HL-60 (cell line): ENCODE measurements around the gene HESX1.

Experiments used
- DNase-seq, 2 experiments: peaks; one replicate each; pipeline ENCODE4 v3.0.0-alpha.2; 2010 to 2020; ENCODE audit warnings: low read depth in 1 of 2, low spot score in 1 of 2
- H3K27ac ChIP-seq: fragments of 250-450 bp; sonication (Bioruptor Pico); replicated peaks from 2 replicates; pipeline ENCODE4 v1.5.1; 2020; ENCODE audit warnings: mild to moderate bottlenecking, moderate library complexity
- H3K27me3 ChIP-seq: fragments of 250-450 bp; sonication (Bioruptor Pico); 2 replicates; pipeline ENCODE4 v1.5.1; 2021; ENCODE audit warnings: mild to moderate bottlenecking, moderate library complexity; ENCODE audit not compliant: insufficient read depth, poor library complexity, severe bottlenecking
- H3K4me3 ChIP-seq: replicated peaks from 2 replicates; pipeline ENCODE4 v1.5.1; 2011; ENCODE audit warnings: mild to moderate bottlenecking, control low read depth, low read length; ENCODE audit not compliant: insufficient read depth
- GABPA ChIP-seq: IDR thresholded peaks from 2 replicates; pipeline ENCODE4 v1.6.1; 2012; ENCODE audit warnings: low read depth
- POLR2AphosphoS5 ChIP-seq: IDR thresholded peaks from 2 replicates; pipeline ENCODE4 v1.6.1; 2012; ENCODE audit warnings: low read depth
- REST ChIP-seq: IDR thresholded peaks from 2 replicates; pipeline ENCODE4 v1.6.1; 2012; ENCODE audit warnings: low read depth; ENCODE audit not compliant: insufficient replicate concordance
- SPI1 ChIP-seq: IDR thresholded peaks from 2 replicates; pipeline ENCODE4 v1.6.1; 2012; ENCODE audit warnings: low read depth, mild to moderate bottlenecking, borderline replicate concordance
- TF ChIP-seq, protein P1 (sequence below): IDR thresholded peaks from one replicate; pipeline ENCODE4 v1.5.1; 2011; ENCODE audit warnings: low read length, control low read depth, inconsistent platforms; ENCODE audit not compliant: insufficient read depth

The HESX1 gene

DNA sequence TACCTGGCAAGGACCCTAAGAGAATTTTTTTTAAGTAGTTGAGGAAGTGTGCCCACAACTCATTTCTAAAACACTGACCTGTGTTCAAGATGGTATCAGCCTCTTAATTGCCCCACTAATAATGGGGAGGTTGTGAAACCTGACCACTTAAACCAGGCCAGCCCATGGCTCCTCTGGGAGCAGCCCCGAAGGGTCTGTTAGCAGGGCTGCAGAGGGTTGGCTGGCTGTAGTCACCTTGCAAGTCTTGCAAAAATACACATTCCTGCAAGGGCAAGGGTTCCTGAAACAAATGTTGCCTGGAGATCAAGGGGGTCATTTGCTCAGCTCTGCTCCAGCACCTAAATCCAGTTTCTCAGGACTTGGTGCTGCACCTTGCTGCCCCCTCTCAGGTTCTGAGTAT is 37.9 kb downstream of the HESX1 start:
- DNase-seq, result no peak
- no peak overlapping the region for H3K4me3 ChIP-seq

DNA sequence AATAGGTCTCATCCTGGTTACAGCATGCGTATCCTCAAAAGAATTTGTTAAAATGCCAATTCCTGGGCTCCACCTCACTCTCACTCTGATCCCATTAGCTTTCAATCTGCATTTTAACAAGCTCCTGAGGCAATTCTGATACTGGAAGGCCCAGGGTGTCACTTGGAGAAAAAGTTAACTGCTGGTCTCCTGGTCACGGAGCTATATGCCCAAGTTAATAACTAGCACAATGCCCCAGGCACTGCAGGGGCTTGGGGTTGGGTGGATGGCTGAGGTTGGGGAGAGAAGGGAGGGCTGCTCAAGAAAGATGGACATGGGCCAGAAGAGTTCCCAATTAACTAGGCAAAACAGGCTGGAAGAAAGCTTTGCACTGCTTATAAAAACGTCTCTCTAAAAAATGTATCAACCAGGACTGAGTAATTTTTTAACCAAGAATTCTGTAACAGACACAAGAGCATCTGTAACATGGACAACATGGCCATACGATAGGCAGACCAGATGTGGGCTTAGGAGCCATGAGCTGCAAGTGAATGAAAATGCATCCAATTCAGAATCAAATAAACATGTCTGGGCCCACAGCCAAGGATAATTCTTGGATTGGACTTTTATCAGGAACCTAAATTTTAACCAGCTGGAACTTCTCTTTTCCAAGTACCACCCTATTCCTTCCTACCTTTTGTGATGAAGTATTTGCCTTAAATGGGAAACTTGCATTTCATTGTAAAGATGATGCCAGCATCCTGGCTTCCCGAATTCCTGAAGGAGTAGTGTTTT is 38.8 kb downstream of the HESX1 start:
- TF ChIP-seq GABPA (no peak), POLR2AphosphoS5 (no peak), SPI1 (no peak), REST (no peak)
- TF ChIP-seq, protein P1, sequence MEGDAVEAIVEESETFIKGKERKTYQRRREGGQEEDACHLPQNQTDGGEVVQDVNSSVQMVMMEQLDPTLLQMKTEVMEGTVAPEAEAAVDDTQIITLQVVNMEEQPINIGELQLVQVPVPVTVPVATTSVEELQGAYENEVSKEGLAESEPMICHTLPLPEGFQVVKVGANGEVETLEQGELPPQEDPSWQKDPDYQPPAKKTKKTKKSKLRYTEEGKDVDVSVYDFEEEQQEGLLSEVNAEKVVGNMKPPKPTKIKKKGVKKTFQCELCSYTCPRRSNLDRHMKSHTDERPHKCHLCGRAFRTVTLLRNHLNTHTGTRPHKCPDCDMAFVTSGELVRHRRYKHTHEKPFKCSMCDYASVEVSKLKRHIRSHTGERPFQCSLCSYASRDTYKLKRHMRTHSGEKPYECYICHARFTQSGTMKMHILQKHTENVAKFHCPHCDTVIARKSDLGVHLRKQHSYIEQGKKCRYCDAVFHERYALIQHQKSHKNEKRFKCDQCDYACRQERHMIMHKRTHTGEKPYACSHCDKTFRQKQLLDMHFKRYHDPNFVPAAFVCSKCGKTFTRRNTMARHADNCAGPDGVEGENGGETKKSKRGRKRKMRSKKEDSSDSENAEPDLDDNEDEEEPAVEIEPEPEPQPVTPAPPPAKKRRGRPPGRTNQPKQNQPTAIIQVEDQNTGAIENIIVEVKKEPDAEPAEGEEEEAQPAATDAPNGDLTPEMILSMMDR, result no peak
- no peak for DNase-seq
- no peak overlapping the region for H3K4me3 ChIP-seq

More for the DNA sequence above, 37.9 kb downstream of the HESX1 start:
- Histone ChIP-seq H3K27ac (no peak overlapping the region), H3K27me3 (peaks cover 31% of the 10 kb centered on the region)
- TF ChIP-seq POLR2AphosphoS5 (no peak), SPI1 (no peak)
- TF ChIP-seq, protein P1, result no peak

GRCh38 chr3:57160076-57160764 is 39.6 kb downstream of the HESX1 start:
- no peak for DNase-seq
- peaks cover 21% of the 10 kb centered on the region for H3K27me3 ChIP-seq
- TF ChIP-seq REST (no peak), SPI1 (no peak), POLR2AphosphoS5 (no peak), GABPA (no peak)
- TF ChIP-seq, protein P1, result no peak

More for the DNA sequence above, 38.8 kb downstream of the HESX1 start:
- peaks cover 24% of the 10 kb centered on the region for H3K27me3 ChIP-seq
- H3K27ac ChIP-seq, result no peak overlapping the region

More at GRCh38 chr3:57160076-57160764, 39.6 kb downstream of the HESX1 start:
- no peak overlapping the region for H3K4me3 ChIP-seq
- H3K27ac ChIP-seq, result no peak overlapping the region
